H1 (cell line): ENCODE data around the gene LYPD1. TPM values are rescaled to one million over a fixed set of nuclear protein-coding genes. Genes with fewer than 3 reads are reported as not detected.

Source experiments
- CBX8 ChIP-seq: fragments of 300-800, 300-1000 bp; sonication (generic); IDR thresholded peaks from 2 replicates; pipeline ENCODE4 v1.7.1; 2016; ENCODE audit warnings: low read depth, low read length, borderline replicate concordance
- E2F6 ChIP-seq: IDR thresholded peaks from 2 replicates; pipeline ENCODE4 v1.6.1; 2012; ENCODE audit warnings: inconsistent platforms
- FOSL1 ChIP-seq: IDR thresholded peaks from 2 replicates; pipeline ENCODE4 v1.6.1; 2011; ENCODE audit warnings: mild to moderate bottlenecking, low read depth, low read length, moderate library complexity; ENCODE audit not compliant: insufficient read depth
- GABPA ChIP-seq: IDR thresholded peaks from 2 replicates; pipeline ENCODE4 v1.6.1; 2011; ENCODE audit warnings: mild to moderate bottlenecking, low read length, moderate library complexity, borderline replicate concordance; ENCODE audit not compliant: insufficient read depth
- PHF8 ChIP-seq: fragments of 200-600 bp; sonication (generic); conservative IDR thresholded peaks from 2 replicates; pipeline ENCODE4 v1.7.1; 2012; ENCODE audit warnings: low read depth, mild to moderate bottlenecking, inconsistent platforms, low read length, moderate library complexity
- RNF2 ChIP-seq: fragments of 200-900, 300-1000 bp; sonication (generic); IDR thresholded peaks from 2 replicates; pipeline ENCODE4 v1.7.1; 2016; ENCODE audit warnings: borderline replicate concordance, low read depth, mild to moderate bottlenecking, antibody characterized with exemption, low read length; ENCODE audit not compliant: poor library complexity, severe bottlenecking; ENCODE audit errors: missing control alignments
- TAF1 ChIP-seq: IDR thresholded peaks from 2 replicates; pipeline ENCODE4 v1.6.1; 2011; ENCODE audit warnings: mild to moderate bottlenecking, low read depth, low read length
- polyA plus RNA-seq, 7 experiments: library from polyadenylated mRNA; depleted of rRNA in 3 of 7; stranded (reverse) in 5 of 7; unstranded in 2 of 7; fragments of >200 nt in 5 of 7; fragments of 200-250 nt in 2 of 7; gene quantifications; 1 replicate in 5 of 7; 2 replicates in 1 of 7; 4 replicates in 1 of 7; pipeline versions ENCODE4 v1.2.1 to v1.2.3, GENCODE V29; 2011 to 2013; ENCODE audit warnings: missing spikeins in 2 of 7, mixed read lengths in 2 of 7
- total RNA-seq: library from RNA; stranded (reverse); fragmentation: NEBNext Ultra II Directional; extraction: Animal tissue kit (Norgen Biotek cat#: 25700); gene quantifications from 2 replicates; pipeline ENCODE4 v1.2.1, GENCODE V29; 2021
- TF ChIP-seq, protein P1 (sequence below): IDR thresholded peaks from 2 replicates; pipeline ENCODE4 v1.6.1; 2011; ENCODE audit warnings: low read length, improper control_type of control experiment

Gene LYPD1
- total and polyA plus RNA-seq, 2 of the 8 experiments (the other 6 are each of a cell fraction or from before 2014, with no cell fraction given): 1.9 to 2.7 TPM

- TF ChIP-seq PHF8 (0 out of 2 replicates have a peak, but pooled peaks have one; percentile 26), RNF2 (peak; percentile 35), TAF1 (no peak), CBX8 (no peak), GABPA (no peak), FOSL1 (no peak), E2F6 (peak; percentile 28; the same call in 1 of the 2 replicates)
- TF ChIP-seq, protein P1, sequence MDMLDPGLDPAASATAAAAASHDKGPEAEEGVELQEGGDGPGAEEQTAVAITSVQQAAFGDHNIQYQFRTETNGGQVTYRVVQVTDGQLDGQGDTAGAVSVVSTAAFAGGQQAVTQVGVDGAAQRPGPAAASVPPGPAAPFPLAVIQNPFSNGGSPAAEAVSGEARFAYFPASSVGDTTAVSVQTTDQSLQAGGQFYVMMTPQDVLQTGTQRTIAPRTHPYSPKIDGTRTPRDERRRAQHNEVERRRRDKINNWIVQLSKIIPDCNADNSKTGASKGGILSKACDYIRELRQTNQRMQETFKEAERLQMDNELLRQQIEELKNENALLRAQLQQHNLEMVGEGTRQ: peak; percentile 67
- TF ChIP-seq, all 59 proteins: peak for 9
Measured at GRCh38 chr2:132669908-132670495, at the start of gene LYPD1 (continued).
